HG03439 (cell line): ENCODE data around the gene ABCC6.

Experiments
- ATAC-seq: cut with Tn5 transposase; IDR thresholded peaks from one replicate; pipeline ENCODE4 v1.9.1; 2021; ENCODE audit warnings: mild to moderate bottlenecking, moderate library complexity; ENCODE audit not compliant: unreplicated experiment

Gene ABCC6

GRCh38 chr16:16143931-16144330 lies 79.4 kb downstream of the ABCC6 start:
- no peak for ATAC-seq

GRCh38 chr16:16143038-16143763 lies 80.1 kb downstream of the ABCC6 start:
- ATAC-seq: no peak

- ATAC-seq: no peak
Measured at GRCh38 chr16:16141784-16142396, 81.4 kb downstream of the ABCC6 start.

- ATAC-seq: no peak
Measured at GRCh38 chr16:16141141-16141540, 82.2 kb downstream of the ABCC6 start.

- ATAC-seq: no peak
Measured at GRCh38 chr16:16140537-16140936, 82.8 kb downstream of the ABCC6 start.

GRCh38 chr16:16139806-16140205 lies 83.5 kb downstream of the ABCC6 start:
- ATAC-seq: no peak

GRCh38 chr16:16139061-16139460 lies 84.2 kb downstream of the ABCC6 start:
- ATAC-seq: no peak

GRCh38 chr16:16138034-16138635 lies 85.2 kb downstream of the ABCC6 start:
- no peak for ATAC-seq

- ATAC-seq: no peak
Measured at GRCh38 chr16:16137110-16137509, 86.2 kb downstream of the ABCC6 start.

- no peak for ATAC-seq
Measured at GRCh38 chr16:16136588-16136987, 86.7 kb downstream of the ABCC6 start.

GRCh38 chr16:16133943-16134604 lies 89.2 kb downstream of the ABCC6 start:
- ATAC-seq: no peak

- no peak for ATAC-seq
Measured at GRCh38 chr16:16131659-16132058, 91.6 kb downstream of the ABCC6 start.

- no peak for ATAC-seq
Measured at GRCh38 chr16:16131204-16131603, 92.1 kb downstream of the ABCC6 start.

- no peak for ATAC-seq
Measured at GRCh38 chr16:16127469-16128116, 95.7 kb downstream of the ABCC6 start.

GRCh38 chr16:16126896-16127295 lies 96.4 kb downstream of the ABCC6 start:
- ATAC-seq: no peak

- ATAC-seq: no peak
Measured at GRCh38 chr16:16124974-16125373, 98.3 kb downstream of the ABCC6 start.

GRCh38 chr16:16124438-16124837 lies 98.9 kb downstream of the ABCC6 start:
- ATAC-seq: no peak

- no peak for ATAC-seq
Measured at GRCh38 chr16:16122264-16122663, 101.0 kb downstream of the ABCC6 start.

- ATAC-seq: no peak
Measured at GRCh38 chr16:16121185-16121727, 102.0 kb downstream of the ABCC6 start.

GRCh38 chr16:16120382-16121184 lies 102.7 kb downstream of the ABCC6 start:
- no peak for ATAC-seq
